Right atrium auricular region (tissue), 2 donors: ENCODE results near the gene PRKCE. TPM values are rescaled to one million over a fixed set of nuclear protein-coding genes. Genes with fewer than 3 reads are reported as not detected.
A peak's percentile ranks its signal among the peaks of the same experiment; 100 is the strongest.

Source experiments
- DNase-seq: peaks from one replicate; pipeline ENCODE4 v3.0.0-alpha.2; 2019; ENCODE audit warnings: low spot score
- H3K27ac ChIP-seq, 2 donors: fragments of 200-600 bp; sonication (generic); 1 replicate in 1 of 2; 2 replicates in 1 of 2; pipeline ENCODE4 v1.5.1; 2016 to 2019
- H3K27me3 ChIP-seq, 2 donors: fragments of 200-600 bp; sonication (generic); one replicate each; pipeline versions ENCODE4 v1.5.1 to v1.6.0; 2017 to 2019
- H3K36me3 ChIP-seq: fragments of 200-600 bp; sonication (generic); one replicate; pipeline ENCODE4 v1.5.1; 2016
- H3K4me1 ChIP-seq, 2 donors: fragments of 200-600 bp; sonication (generic); one replicate each; pipeline versions ENCODE4 v1.5.1 to v1.6.0; 2017 to 2019
- H3K4me3 ChIP-seq, 2 donors: fragments of 200-600 bp; sonication (generic); 1 replicate in 1 of 2; 2 replicates in 1 of 2; pipeline ENCODE4 v1.5.1; 2017 to 2019; ENCODE audit warnings: mild to moderate bottlenecking in 1 of 2, moderate library complexity in 1 of 2
- H3K9me3 ChIP-seq, 2 donors: fragments of 200-600 bp; sonication (generic); one replicate each; pipeline ENCODE4 v1.5.1; 2019
- total RNA-seq, 2 donors: library from RNA; depleted of rRNA; stranded (reverse); fragments of >200 nt; gene quantifications; one replicate each; pipeline ENCODE4 v1.1.0, GENCODE V29; 2016
- TF ChIP-seq, protein P1 (sequence below), 2 donors: fragments of 200-600 bp; sonication (generic); IDR thresholded peaks; one replicate each; pipeline ENCODE4 v1.5.1; 2019; ENCODE audit warnings: antibody characterized with exemption in 2 of 2

The PRKCE gene
- total RNA-seq, 2 donors from 2014 or later, result 7.2 to 11.8 TPM

DNA sequence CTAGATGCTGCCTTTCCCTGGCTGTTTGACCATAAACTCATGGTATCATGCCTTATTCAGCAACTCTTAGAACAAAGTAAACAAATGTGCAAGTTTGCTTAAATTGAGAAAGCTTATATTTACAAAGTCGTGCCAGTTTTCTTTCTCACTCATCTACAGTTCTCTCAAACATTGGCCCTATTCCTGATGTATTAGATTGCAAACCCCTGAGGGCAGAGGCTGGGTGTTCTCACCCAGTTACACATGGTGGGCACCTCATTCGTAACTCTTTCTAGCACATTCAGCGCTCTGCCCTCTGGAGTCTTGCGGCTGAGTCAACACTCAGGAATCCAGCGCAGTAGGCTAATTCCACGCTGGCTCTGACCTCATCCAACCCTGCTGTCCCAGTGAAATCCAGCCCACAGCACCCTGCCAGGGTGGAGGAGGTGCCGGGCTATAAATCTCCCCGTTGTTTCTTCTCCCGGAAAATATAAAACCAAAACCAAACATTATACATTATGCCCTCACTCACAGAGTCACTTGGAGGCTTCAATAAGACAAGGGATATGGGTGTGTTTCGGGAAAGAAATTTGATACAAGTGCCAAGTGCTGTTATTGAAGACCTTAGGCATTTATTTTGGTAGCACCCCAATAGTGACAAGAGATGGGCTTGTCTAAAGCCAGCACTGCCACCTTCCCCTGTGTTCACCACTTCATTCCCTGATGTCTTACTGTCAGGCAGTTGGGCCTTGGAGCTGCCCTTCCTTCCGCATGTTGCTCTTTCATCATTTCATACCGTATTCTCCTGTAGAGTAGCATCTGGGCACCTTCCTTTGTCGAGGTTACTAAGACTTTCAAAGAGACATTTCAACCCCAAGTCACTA, 287.4 kb downstream of the PRKCE start:
- Histone ChIP-seq H3K27me3 (no peaks in the 10 kb centered on the region), H3K4me1 (peaks cover 0 to 28% of the 10 kb centered on the region in 2 donors), H3K36me3 (no peaks in the 10 kb centered on the region), H3K27ac (peak overlapping the region; percentile 45 to 55), H3K4me3 (no peak overlapping the region), H3K9me3 (no peaks in the 10 kb centered on the region)
- peak; percentile 79 for DNase-seq
- TF ChIP-seq, protein P1, sequence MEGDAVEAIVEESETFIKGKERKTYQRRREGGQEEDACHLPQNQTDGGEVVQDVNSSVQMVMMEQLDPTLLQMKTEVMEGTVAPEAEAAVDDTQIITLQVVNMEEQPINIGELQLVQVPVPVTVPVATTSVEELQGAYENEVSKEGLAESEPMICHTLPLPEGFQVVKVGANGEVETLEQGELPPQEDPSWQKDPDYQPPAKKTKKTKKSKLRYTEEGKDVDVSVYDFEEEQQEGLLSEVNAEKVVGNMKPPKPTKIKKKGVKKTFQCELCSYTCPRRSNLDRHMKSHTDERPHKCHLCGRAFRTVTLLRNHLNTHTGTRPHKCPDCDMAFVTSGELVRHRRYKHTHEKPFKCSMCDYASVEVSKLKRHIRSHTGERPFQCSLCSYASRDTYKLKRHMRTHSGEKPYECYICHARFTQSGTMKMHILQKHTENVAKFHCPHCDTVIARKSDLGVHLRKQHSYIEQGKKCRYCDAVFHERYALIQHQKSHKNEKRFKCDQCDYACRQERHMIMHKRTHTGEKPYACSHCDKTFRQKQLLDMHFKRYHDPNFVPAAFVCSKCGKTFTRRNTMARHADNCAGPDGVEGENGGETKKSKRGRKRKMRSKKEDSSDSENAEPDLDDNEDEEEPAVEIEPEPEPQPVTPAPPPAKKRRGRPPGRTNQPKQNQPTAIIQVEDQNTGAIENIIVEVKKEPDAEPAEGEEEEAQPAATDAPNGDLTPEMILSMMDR (IDR thresholded peaks at IDR 0.05), result no peak

DNA sequence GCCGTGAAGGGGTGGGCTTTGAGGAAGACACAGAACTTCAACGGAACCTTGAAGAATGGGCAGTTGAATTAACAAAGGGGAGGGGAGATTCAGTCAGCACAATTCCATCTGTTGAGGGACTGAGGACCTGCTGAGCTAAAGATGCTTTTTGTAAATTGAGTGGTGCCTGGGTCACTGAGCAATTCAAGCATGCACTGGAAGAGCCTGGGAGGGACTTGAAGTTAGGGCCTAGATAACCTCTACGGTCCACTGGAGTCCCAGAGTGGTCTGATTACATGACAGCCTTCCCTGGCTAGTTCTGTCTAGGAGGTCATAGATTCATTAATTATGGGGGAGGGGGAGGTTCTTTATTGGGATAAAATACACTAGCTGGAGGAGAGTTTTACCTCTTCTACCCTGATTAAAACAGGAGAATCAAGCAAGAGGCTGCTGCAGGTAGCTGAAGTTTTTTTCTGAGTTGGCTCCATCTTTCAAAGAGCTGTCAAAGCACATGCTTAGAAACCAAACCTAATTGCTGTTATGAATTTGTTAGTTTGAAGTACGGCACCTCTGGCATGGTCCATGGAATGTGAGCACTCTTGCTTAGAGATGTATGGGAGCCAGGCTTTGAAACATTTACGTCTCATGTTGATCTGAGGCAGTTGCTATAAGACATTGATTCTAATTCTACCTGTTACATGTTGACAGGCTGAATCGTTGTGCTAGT, 290.2 kb downstream of the PRKCE start:
- peaks cover 0 to 16% of the 10 kb centered on the region in 2 donors for H3K4me1 ChIP-seq
- H3K27me3 ChIP-seq, result no peaks in the 10 kb centered on the region
- TF ChIP-seq, protein P1 (IDR thresholded peaks at IDR 0.05), result no peak
- H3K9me3 ChIP-seq, result no peaks in the 10 kb centered on the region
- no peak overlapping the region for H3K27ac ChIP-seq
- H3K4me3 ChIP-seq, result no peak overlapping the region
- no peak for DNase-seq
- no peaks in the 10 kb centered on the region for H3K36me3 ChIP-seq

- TF ChIP-seq, protein P1 (IDR thresholded peaks at IDR 0.05), result no peak
- H3K4me3 ChIP-seq, result no peak overlapping the region
- H3K36me3 ChIP-seq, result no peaks in the 10 kb centered on the region
- DNase-seq, result no peak
- H3K27ac ChIP-seq, result no peak overlapping the region
- peaks cover 0 to 16% of the 10 kb centered on the region in 2 donors for H3K4me1 ChIP-seq
- no peaks in the 10 kb centered on the region for H3K27me3 ChIP-seq
- no peaks in the 10 kb centered on the region for H3K9me3 ChIP-seq
Observed at GRCh38 chr2:45942237-45942738, 290.8 kb downstream of the PRKCE start.

GRCh38 chr2:45943219-45944044, 292.0 kb downstream of the PRKCE start:
- H3K4me1 ChIP-seq, result peaks cover 0 to 11% of the 10 kb centered on the region in 2 donors

GRCh38 chr2:45944074-45944473, 292.6 kb downstream of the PRKCE start:
- Histone ChIP-seq H3K9me3 (no peaks in the 10 kb centered on the region), H3K4me3 (no peak overlapping the region), H3K27ac (no peak overlapping the region), H3K36me3 (no peaks in the 10 kb centered on the region), H3K4me1 (peaks cover 0 to 4% of the 10 kb centered on the region in 2 donors), H3K27me3 (no peaks in the 10 kb centered on the region)
- no peak for DNase-seq
- TF ChIP-seq, protein P1 (IDR thresholded peaks at IDR 0.05), result no peak

More at GRCh38 chr2:45943219-45944044, 292.0 kb downstream of the PRKCE start:
- DNase-seq, result no peak
- Histone ChIP-seq H3K36me3 (no peaks in the 10 kb centered on the region), H3K9me3 (no peaks in the 10 kb centered on the region), H3K4me3 (no peak overlapping the region), H3K27me3 (no peaks in the 10 kb centered on the region), H3K27ac (no peak overlapping the region)
- TF ChIP-seq, protein P1 (IDR thresholded peaks at IDR 0.05), result no peak
